Measurements from ENCODE around the gene DIP2C. TPM values are rescaled to one million over a fixed set of nuclear protein-coding genes. Genes with fewer than 3 reads are reported as not detected.

Gene DIP2C
- total RNA-seq, 1 donor: 19.9 TPM

GRCh38 chr10:393106-393745 lies 296.2 kb downstream of the DIP2C start:
- TF ChIP-seq, protein P1, sequence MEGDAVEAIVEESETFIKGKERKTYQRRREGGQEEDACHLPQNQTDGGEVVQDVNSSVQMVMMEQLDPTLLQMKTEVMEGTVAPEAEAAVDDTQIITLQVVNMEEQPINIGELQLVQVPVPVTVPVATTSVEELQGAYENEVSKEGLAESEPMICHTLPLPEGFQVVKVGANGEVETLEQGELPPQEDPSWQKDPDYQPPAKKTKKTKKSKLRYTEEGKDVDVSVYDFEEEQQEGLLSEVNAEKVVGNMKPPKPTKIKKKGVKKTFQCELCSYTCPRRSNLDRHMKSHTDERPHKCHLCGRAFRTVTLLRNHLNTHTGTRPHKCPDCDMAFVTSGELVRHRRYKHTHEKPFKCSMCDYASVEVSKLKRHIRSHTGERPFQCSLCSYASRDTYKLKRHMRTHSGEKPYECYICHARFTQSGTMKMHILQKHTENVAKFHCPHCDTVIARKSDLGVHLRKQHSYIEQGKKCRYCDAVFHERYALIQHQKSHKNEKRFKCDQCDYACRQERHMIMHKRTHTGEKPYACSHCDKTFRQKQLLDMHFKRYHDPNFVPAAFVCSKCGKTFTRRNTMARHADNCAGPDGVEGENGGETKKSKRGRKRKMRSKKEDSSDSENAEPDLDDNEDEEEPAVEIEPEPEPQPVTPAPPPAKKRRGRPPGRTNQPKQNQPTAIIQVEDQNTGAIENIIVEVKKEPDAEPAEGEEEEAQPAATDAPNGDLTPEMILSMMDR (IDR thresholded peaks at IDR 0.05; ENCODE audit: insufficient read depth, low read depth, low read length): no peak
- DNase-seq (ENCODE audit: low read depth): no peak
- H3K4me3 ChIP-seq (ENCODE audit: low read depth, low read length): no peak overlapping the region

- no peak overlapping the region for H3K4me3 ChIP-seq (ENCODE audit: low read depth, low read length)
- TF ChIP-seq, protein P1 (IDR thresholded peaks at IDR 0.05; ENCODE audit: insufficient read depth, low read depth, low read length): no peak
Observed at GRCh38 chr10:392705-393037, 296.8 kb downstream of the DIP2C start.

DNA sequence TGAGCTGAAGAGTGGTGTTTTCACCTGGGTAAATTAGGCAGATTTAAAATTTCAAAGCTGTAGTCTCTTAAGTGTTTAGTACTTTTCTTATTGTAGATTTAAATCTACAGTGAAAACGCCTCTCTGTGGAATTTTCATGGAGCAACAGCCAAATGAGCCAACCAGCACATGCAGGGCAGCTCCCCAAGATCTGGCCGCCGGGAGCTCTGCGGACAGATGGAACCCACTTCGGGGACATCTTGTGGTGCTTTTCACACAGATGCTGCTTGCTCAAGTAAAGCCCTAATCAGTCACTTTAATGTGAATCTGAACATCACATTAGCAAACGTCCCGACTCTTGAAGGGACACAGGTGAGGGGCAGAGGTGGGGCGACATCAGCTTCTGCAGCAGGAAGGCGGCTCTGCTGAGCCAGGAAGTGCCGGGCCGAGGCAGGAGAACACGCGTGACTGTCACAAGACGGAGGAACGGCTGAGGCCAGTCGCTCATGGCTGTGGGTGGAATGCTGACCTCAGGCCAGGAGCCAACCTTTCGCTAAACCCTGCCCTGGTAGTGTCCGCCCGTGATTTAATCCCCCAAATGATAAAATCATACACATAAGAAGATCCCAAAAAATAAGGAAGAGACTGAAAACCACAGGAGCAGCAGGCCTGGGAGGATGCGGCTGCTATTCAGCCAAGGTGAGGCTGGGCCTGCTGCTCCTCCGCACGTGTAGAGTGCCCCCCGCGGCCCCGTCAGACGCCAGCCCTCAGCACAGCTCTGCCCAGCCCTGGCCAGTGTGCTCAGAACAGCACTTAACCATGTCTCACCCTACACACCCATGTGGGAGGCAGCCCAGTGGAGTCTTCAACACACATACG lies 297.4 kb downstream of the DIP2C start:
- no peak overlapping the region for H3K4me3 ChIP-seq (ENCODE audit: low read depth, low read length)
- TF ChIP-seq, protein P1 (IDR thresholded peaks at IDR 0.05; ENCODE audit: insufficient read depth, low read depth, low read length): no peak
- no peak for DNase-seq (ENCODE audit: low read depth)

More at GRCh38 chr10:392705-393037, 296.8 kb downstream of the DIP2C start:
- DNase-seq (ENCODE audit: low read depth): no peak

- DNase-seq (ENCODE audit: low read depth): no peak
- TF ChIP-seq, protein P1 (IDR thresholded peaks at IDR 0.05; ENCODE audit: insufficient read depth, low read depth, low read length): no peak
- no peak overlapping the region for H3K4me3 ChIP-seq (ENCODE audit: low read depth, low read length)
Observed at GRCh38 chr10:391305-391704, 298.2 kb downstream of the DIP2C start.

DNA sequence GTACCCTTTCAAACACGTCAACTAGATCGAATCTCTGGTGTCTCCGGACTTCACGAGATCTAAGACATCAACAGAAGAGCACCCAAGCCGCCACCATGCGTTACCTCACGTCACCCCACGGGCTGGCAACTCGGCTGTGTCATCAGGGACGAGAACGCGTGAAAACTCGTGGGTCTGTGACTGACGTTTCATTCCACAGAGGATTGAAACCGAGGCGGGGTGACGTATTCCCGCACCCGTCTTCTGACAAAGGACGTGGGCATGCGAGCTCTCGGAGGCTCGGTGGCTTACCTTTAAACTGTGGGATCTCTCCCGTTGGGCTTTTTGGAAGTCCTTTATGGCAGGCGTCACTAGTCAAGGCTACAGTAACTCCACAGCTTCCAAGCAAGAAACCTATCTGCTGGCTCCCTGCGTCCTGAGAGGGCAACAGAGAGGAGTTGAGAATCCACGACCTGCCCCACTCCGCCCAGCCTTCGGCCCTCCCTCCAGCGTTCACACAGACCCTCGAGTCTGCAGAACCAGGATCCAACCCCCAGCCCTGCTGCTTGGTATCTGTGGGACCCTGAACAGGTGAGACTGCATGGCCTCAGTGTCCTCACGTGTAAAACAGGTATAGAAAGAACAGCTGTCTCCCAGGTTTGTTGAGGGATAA lies 298.9 kb downstream of the DIP2C start:
- TF ChIP-seq, protein P1 (IDR thresholded peaks at IDR 0.05; ENCODE audit: insufficient read depth, low read depth, low read length): no peak
- DNase-seq (ENCODE audit: low read depth): no peak
- no peak overlapping the region for H3K4me3 ChIP-seq (ENCODE audit: low read depth, low read length)

DNA sequence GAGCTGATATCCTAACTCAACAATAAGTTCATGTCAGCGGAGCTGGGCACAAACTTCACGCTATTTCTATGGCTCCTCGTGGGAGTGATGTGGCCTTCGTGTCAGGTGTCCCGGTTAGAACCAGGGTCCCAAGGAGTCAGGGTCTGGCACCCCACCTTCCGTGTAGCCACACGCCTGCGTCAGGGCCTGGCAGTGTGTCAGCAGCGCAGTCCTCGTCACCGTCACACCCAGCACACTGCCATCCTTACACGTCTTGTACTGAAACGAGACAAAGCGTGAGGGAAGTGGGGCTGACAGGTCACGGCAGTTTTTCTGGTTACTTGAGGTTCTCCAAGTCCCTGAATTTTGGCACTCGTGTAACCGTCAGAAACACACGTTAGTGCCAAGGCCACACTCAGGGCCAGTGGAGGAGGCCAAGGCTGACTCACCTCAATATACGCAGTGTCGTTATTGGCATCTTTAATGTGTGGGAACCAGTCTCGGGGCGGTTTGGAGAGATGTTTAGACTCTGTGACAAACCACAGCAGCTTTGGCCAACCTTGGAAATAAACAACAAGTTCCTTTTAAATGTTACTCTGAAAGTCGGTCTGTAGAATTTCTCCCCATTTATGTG lies 299.5 kb downstream of the DIP2C start:
- H3K4me3 ChIP-seq (ENCODE audit: low read depth, low read length): no peak overlapping the region

More for the DNA sequence above, 299.5 kb downstream of the DIP2C start:
- DNase-seq (ENCODE audit: low read depth): no peak
- TF ChIP-seq, protein P1 (IDR thresholded peaks at IDR 0.05; ENCODE audit: insufficient read depth, low read depth, low read length): no peak
